NCI-H2081 (cell line): Measurements from ENCODE around the gene MEGF8.

Experiments
- DNase-seq, 2 experiments: peaks; one replicate each; lab custom pipeline; 2025; lab: John Stamatoyannopoulos, UW

The MEGF8 gene

DNA sequence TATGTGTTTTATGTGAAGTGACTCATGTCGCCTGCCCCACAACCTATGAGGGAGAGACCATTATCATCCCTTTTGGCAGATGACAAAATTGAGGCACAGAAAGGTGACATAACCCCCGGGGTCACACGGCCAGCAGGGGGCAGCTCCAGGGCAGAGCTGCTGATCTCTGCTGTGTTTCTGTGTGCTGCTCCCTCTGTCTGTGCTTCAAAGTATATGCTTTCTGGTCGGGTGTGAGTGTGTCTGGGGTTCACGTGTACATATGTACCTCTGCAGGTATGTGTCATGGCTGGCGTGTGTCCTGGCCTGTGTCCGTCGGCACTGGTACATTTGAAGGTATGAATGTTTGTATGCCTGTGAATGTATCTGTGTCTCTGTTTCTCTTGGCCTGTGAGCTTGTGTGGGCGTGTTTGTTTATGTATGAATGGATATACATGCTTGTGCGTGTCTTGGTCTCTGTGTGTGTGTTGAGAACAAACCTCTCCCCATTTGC, 94.7 kb downstream of the MEGF8 start:
- DNase-seq = no peak

- no peak for DNase-seq
These were observed 95.7 kb downstream of the MEGF8 start for GRCh38 chr19:42421101-42421500.

DNA sequence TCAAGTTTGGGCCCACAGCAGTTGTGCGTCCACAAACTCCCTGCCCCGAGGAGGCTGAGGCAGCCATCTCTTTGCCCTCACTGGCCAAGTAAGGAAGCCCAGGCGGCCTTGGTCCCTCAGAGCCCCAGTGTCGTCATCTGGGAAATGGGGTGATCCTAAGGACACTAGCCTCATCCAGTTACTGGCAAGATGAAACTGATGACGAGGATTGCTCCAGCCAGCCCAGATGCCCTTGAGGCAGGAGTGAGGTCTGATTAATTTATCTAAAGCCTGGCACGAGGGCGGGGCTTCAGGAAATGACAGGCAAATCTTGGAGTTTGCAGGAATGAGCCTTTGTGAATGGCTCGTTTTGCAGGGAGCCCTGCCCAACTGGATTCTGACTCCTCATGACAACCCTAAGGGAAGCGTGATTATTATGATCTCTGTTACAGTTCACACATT, 96.2 kb downstream of the MEGF8 start:
- DNase-seq = no peak

- no peak for DNase-seq
These were observed 96.9 kb downstream of the MEGF8 start for GRCh38 chr19:42422092-42422900.

GRCh38 chr19:42422901-42423461, 97.5 kb downstream of the MEGF8 start:
- peak in 1 of 2 experiments; percentile 9 for DNase-seq

- DNase-seq = peak; percentile 43 to 57
These were observed 98.3 kb downstream of the MEGF8 start for GRCh38 chr19:42423462-42424344.

DNA sequence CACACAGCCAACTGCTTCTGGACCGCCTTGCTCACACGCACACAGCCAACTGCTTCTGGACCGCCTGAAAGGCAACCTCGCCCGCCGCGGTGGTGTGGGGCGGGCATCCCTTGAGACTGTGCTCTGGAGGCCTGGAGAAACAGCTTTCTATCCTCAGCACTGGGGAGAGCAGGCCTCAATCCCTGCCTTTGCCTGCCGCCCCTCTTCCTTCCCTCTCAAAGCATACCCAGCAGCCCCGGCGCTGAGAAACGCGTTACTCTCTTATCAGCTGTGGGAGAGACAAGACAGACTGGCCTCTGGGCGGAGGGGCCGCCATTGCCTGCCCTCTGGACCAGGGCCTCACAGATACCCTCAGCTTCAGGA, 98.9 kb downstream of the MEGF8 start:
- no peak for DNase-seq

DNA sequence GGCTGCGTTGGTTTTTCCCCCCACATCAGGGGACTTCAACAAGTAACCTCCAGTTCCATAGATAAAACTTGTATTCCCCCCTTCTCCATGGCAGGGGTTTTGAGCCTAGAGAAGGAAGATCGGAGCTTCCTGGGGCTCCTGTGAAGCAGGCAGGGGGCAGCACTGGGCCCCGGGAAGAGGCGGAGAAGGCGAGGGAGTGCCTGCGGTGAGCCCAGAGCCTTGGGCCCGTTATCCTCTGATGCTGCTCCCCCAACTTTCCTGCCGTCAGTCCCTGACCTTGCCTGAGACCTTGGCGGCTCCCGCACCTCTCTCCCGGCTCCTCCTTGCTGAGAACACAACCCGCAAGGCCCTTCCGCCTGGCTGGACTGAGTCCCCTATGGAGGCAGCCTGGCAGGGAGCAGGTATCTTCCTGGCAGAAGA, 99.3 kb downstream of the MEGF8 start:
- no peak for DNase-seq

- DNase-seq = no peak
These were observed 101.2 kb downstream of the MEGF8 start for GRCh38 chr19:42426643-42427042.

DNA sequence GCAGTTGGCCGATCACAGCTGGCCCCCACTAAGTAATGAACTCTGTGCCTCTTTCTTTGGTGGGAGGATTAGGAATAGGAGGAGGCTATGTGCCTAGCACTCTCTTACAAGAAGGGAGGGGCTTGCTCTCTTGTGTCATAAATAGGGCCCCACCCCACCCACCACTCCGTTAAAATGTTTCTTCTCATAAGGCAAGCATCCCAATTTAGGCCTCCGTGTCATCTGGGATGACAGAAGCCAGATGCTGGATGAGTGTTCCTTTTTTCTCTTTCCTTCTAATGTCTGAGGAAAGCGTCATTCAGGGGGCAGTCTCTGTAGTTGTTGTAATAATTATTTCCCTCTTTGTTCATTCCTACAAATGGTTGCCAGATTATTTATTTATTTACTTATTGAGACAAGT, 101.9 kb downstream of the MEGF8 start, which contains the start of gene LIPE:
Gene LIPE (minus strand): TSS at position 76 of the 400 bp plus-strand sequence. CDS start 239 bp downstream, outside the sequence.
- no peak for DNase-seq
